Testis (tissue), 3 donors: ENCODE results near the gene CMTM7. TPM values are rescaled to one million over a fixed set of nuclear protein-coding genes. Genes with fewer than 3 reads are reported as not detected.

Source experiments
- DNase-seq: peaks from one replicate; pipeline ENCODE4 v3.0.0-alpha.2; 2019
- H3K27ac ChIP-seq, 2 donors: fragments of 200-600 bp; sonication (generic); one replicate each; pipeline ENCODE4 v1.5.1; 2019
- H3K27me3 ChIP-seq: fragments of 200-600 bp; sonication (generic); one replicate; pipeline ENCODE4 v1.5.1; 2019
- H3K36me3 ChIP-seq: fragments of 200-600 bp; sonication (generic); one replicate; pipeline ENCODE4 v1.5.1; 2017; ENCODE audit warnings: low read depth; ENCODE audit errors: missing control alignments
- H3K4me1 ChIP-seq: fragments of 200-600 bp; sonication (generic); one replicate; pipeline ENCODE4 v1.5.1; 2019
- H3K4me3 ChIP-seq, 2 donors: fragments of 200-600 bp; sonication (generic); one replicate each; pipeline ENCODE4 v1.5.1; 2017 to 2019
- H3K9me3 ChIP-seq: fragments of 200-600 bp; sonication (generic); one replicate; pipeline ENCODE4 v1.5.1; 2017
- CTCF ChIP-seq, 3 experiments: fragments of 450-650 bp in 2 of 3; fragments of 200-600 bp in 1 of 3; sonication (generic) in 1 of 3; IDR thresholded peaks; one replicate each; pipeline ENCODE4 v1.5.1; 2016 to 2019; ENCODE audit warnings: antibody characterized with exemption in 3 of 3, mild to moderate bottlenecking in 2 of 3, moderate library complexity in 1 of 3
- POLR2A ChIP-seq: fragments of 450-650 bp; IDR thresholded peaks from one replicate; pipeline ENCODE4 v1.6.1; 2017; ENCODE audit warnings: antibody characterized with exemption, mild to moderate bottlenecking, moderate library complexity
- WGBS, 2 donors: methylation state at CpG; one replicate each; pipeline ENCODE4 v1.1.5; 2018; 5-methylcytosine and 5-hydroxymethylcytosine counted together
- intact Hi-C: fragments of 100-400 bp; cut with DNase I; formaldehyde crosslinking; loops from one replicate; pipeline ENCODE4 v1.15.1; 2023; ENCODE audit warnings: low total_unique reads
- polyA plus RNA-seq: library from polyadenylated mRNA; stranded (reverse); fragments of 350-450 nt; fragmentation: Illumina TruSeq; extraction: RNeasy Lipid Tissue Mini Kit (QIAGEN cat#74804); gene quantifications from one replicate; pipeline ENCODE4 v1.2.3, GENCODE V29; 2014; ENCODE audit warnings: low read depth, low replicate concordance; ENCODE audit not compliant: insufficient read depth
- total RNA-seq, 2 donors: library from RNA; depleted of rRNA; stranded (reverse); fragments of >200 nt; gene quantifications; one replicate each; pipeline ENCODE4 v1.2.3, GENCODE V29; 2016

Gene CMTM7
- total and polyA plus RNA-seq, 3 donors from 2014 or later: 15.0 to 40.9 (median 19.7) TPM

GRCh38 chr3:32449691-32450090 is 58.0 kb downstream of the CMTM7 start:
- Histone ChIP-seq H3K27ac (no peak overlapping the region), H3K27me3 (no peaks in the 10 kb centered on the region), H3K36me3 (no peaks in the 10 kb centered on the region), H3K4me1 (no peaks in the 10 kb centered on the region), H3K4me3 (no peak overlapping the region), H3K9me3 (no peaks in the 10 kb centered on the region)
- no peak for TF ChIP-seq POLR2A
- TF ChIP-seq CTCF (IDR thresholded peaks at IDR 0.05): no peak
- 90 to 93% methylated on average over 3 of the region's 3 CpGs for WGBS, 2 donors
- DNase-seq: no peak
- intact Hi-C loops: no loop called here

GRCh38 chr3:32450426-32450825 is 58.8 kb downstream of the CMTM7 start:
- WGBS, 2 donors: 92 to 95% methylated on average over 2 of the region's 2 CpGs
- no peaks in the 10 kb centered on the region for H3K4me1 ChIP-seq
- intact Hi-C loops: no loop called here
- H3K4me3 ChIP-seq: no peak overlapping the region
- no peaks in the 10 kb centered on the region for H3K9me3 ChIP-seq
- no peaks in the 10 kb centered on the region for H3K27me3 ChIP-seq
- H3K27ac ChIP-seq: no peak overlapping the region
- no peaks in the 10 kb centered on the region for H3K36me3 ChIP-seq
- no peak for TF ChIP-seq CTCF (IDR thresholded peaks at IDR 0.05)
- no peak for TF ChIP-seq POLR2A
- DNase-seq: no peak

- Histone ChIP-seq H3K27me3 (no peaks in the 10 kb centered on the region), H3K36me3 (no peaks in the 10 kb centered on the region), H3K4me3 (no peak overlapping the region), H3K27ac (no peak overlapping the region), H3K4me1 (no peaks in the 10 kb centered on the region), H3K9me3 (no peaks in the 10 kb centered on the region)
- intact Hi-C loops: no loop called here
- TF ChIP-seq POLR2A: no peak
- no peak for TF ChIP-seq CTCF (IDR thresholded peaks at IDR 0.05)
- 94 to 95% methylated on average over 12 of the region's 12 CpGs for WGBS, 2 donors
- DNase-seq: peak; percentile 7
Measured at GRCh38 chr3:32450992-32451659, 59.5 kb downstream of the CMTM7 start.

GRCh38 chr3:32452009-32452408 is 60.4 kb downstream of the CMTM7 start:
- H3K9me3 ChIP-seq: no peaks in the 10 kb centered on the region
- no peak for DNase-seq
- no peaks in the 10 kb centered on the region for H3K4me1 ChIP-seq
- WGBS, 2 donors: 84 to 92% methylated on average over 4 of the region's 4 CpGs
- TF ChIP-seq POLR2A: no peak
- TF ChIP-seq CTCF (IDR thresholded peaks at IDR 0.05): no peak
- intact Hi-C loops: no loop called here
- no peaks in the 10 kb centered on the region for H3K27me3 ChIP-seq
- no peaks in the 10 kb centered on the region for H3K36me3 ChIP-seq
- H3K4me3 ChIP-seq: no peak overlapping the region
- no peak overlapping the region for H3K27ac ChIP-seq

GRCh38 chr3:32453346-32453745 is 61.7 kb downstream of the CMTM7 start:
- no peak overlapping the region for H3K27ac ChIP-seq
- H3K4me1 ChIP-seq: no peaks in the 10 kb centered on the region
- no peak for DNase-seq
- no peak for TF ChIP-seq POLR2A
- no peak for TF ChIP-seq CTCF (IDR thresholded peaks at IDR 0.05)
- H3K4me3 ChIP-seq: no peak overlapping the region
- intact Hi-C loops: no loop called here
- no peaks in the 10 kb centered on the region for H3K36me3 ChIP-seq
- no peaks in the 10 kb centered on the region for H3K27me3 ChIP-seq
- no peaks in the 10 kb centered on the region for H3K9me3 ChIP-seq
- 95 to 96% methylated on average over 5 of the region's 5 CpGs for WGBS, 2 donors
